Neural cell (in vitro differentiated cells): ENCODE data around the gene NTHL1. TPM values are rescaled to one million over a fixed set of nuclear protein-coding genes. Genes with fewer than 3 reads are reported as not detected.

Source experiments
- H2AFZ ChIP-seq: fragments of 200-600, 300-800 bp; sonication (generic), shearing (Covaris generic); 2 replicates; pipeline ENCODE4 v1.6.0; 2014; ENCODE audit warnings: low read depth, mild to moderate bottlenecking, antibody characterized with exemption, low read length, moderate library complexity
- H3F3A ChIP-seq: fragments of 200-600 bp; shearing (Covaris generic); 2 replicates; pipeline ENCODE4 v1.6.1; 2016; ENCODE audit warnings: mild to moderate bottlenecking, moderate library complexity, mixed read lengths, antibody characterized with exemption, low read length; ENCODE audit not compliant: insufficient read depth, poor library complexity, severe bottlenecking
- H3K27ac ChIP-seq: fragments of 200-600, 300-800 bp; sonication (generic), shearing (Covaris generic); 2 replicates; pipeline ENCODE4 v1.5.1; 2014; ENCODE audit warnings: mild to moderate bottlenecking, low read length, moderate library complexity
- H3K27me3 ChIP-seq: fragments of 300-800, 200-600 bp; sonication (generic), shearing (Covaris generic); 2 replicates; pipeline ENCODE4 v1.6.0; 2014; ENCODE audit warnings: mild to moderate bottlenecking, low read depth, low read length, moderate library complexity; ENCODE audit not compliant: insufficient read depth
- H3K36me3 ChIP-seq: fragments of 300-800, 200-600 bp; sonication (generic), shearing (Covaris generic); 2 replicates; pipeline ENCODE4 v1.5.1; 2014; ENCODE audit warnings: mild to moderate bottlenecking, antibody characterized with exemption, low read length, moderate library complexity; ENCODE audit not compliant: insufficient read depth
- H3K4me2 ChIP-seq: fragments of 300-800, 200-600 bp; sonication (generic), shearing (Covaris generic); 2 replicates; pipeline ENCODE4 v1.6.0; 2014; ENCODE audit warnings: mild to moderate bottlenecking, low read length
- H3K4me3 ChIP-seq: fragments of 300-800, 200-600 bp; sonication (generic), shearing (Covaris generic); 2 replicates; pipeline ENCODE4 v1.5.1; 2014; ENCODE audit warnings: mild to moderate bottlenecking, low read length, moderate library complexity
- H3K79me2 ChIP-seq: fragments of 200-600 bp; shearing (Covaris generic); replicated peaks from 2 replicates; pipeline ENCODE4 v1.6.0; 2014; ENCODE audit warnings: mild to moderate bottlenecking, low read length, moderate library complexity; ENCODE audit not compliant: insufficient read depth
- H3K9ac ChIP-seq: fragments of 300-800, 200-600 bp; sonication (generic), shearing (Covaris generic); 2 replicates; pipeline ENCODE4 v1.6.1; 2016; ENCODE audit warnings: mild to moderate bottlenecking, low read length, mixed read lengths
- H3K9me2 ChIP-seq: fragments of 200-600 bp; shearing (Covaris generic); 2 replicates; pipeline ENCODE4 v1.6.1; 2016; ENCODE audit warnings: mild to moderate bottlenecking, low read length, mixed read lengths; ENCODE audit not compliant: insufficient read depth
- H3K9me3 ChIP-seq: fragments of 200-600, 300-800 bp; sonication (generic), shearing (Covaris generic); 2 replicates; pipeline ENCODE4 v1.6.1; 2016; ENCODE audit warnings: mild to moderate bottlenecking, mixed run types, low read length, moderate library complexity, mixed read lengths
- H4K20me1 ChIP-seq: fragments of 200-600 bp; shearing (Covaris generic); 2 replicates; pipeline ENCODE4 v1.6.1; 2016; ENCODE audit warnings: mild to moderate bottlenecking, mixed run types; ENCODE audit not compliant: insufficient read depth
- CTCF ChIP-seq: fragments of 450-650 bp; IDR thresholded peaks from 2 replicates; pipeline ENCODE4 v1.5.1; 2014; ENCODE audit warnings: antibody characterized with exemption, mild to moderate bottlenecking, moderate library complexity; ENCODE audit not compliant: poor library complexity, severe bottlenecking
- EP300 ChIP-seq: fragments of 450-650 bp; conservative IDR thresholded peaks from 2 replicates; pipeline ENCODE4 v1.6.1; 2014; ENCODE audit warnings: antibody characterized with exemption, mild to moderate bottlenecking, moderate library complexity; ENCODE audit not compliant: poor library complexity, severe bottlenecking
- EZH2 ChIP-seq: fragments of 200-600, 300-800 bp; shearing (Covaris generic), sonication (generic); IDR thresholded peaks from 2 replicates; pipeline ENCODE4 v1.6.1; 2014; ENCODE audit warnings: antibody characterized with exemption, low read length, borderline replicate concordance, mild to moderate bottlenecking; ENCODE audit not compliant: insufficient read depth, poor library complexity, severe bottlenecking
- MXI1 ChIP-seq: fragments of 450-650 bp; conservative IDR thresholded peaks from 2 replicates; pipeline ENCODE4 v1.6.1; 2014; ENCODE audit warnings: antibody characterized with exemption, mild to moderate bottlenecking; ENCODE audit not compliant: poor library complexity, severe bottlenecking
- POLR2AphosphoS5 ChIP-seq: IDR thresholded peaks from 2 replicates; pipeline ENCODE4 v1.6.1; 2012
- RAD21 ChIP-seq: fragments of 450-650 bp; conservative IDR thresholded peaks from 2 replicates; pipeline ENCODE4 v1.6.1; 2014; ENCODE audit warnings: antibody characterized with exemption, mild to moderate bottlenecking, moderate library complexity
- REST ChIP-seq: IDR thresholded peaks from 2 replicates; pipeline ENCODE4 v1.6.1; 2012; ENCODE audit warnings: borderline replicate concordance
- SMC3 ChIP-seq: fragments of 450-650 bp; conservative IDR thresholded peaks from 2 replicates; pipeline ENCODE4 v1.6.1; 2014; ENCODE audit warnings: antibody characterized with exemption, mild to moderate bottlenecking, moderate library complexity; ENCODE audit not compliant: poor library complexity
- TAF1 ChIP-seq: IDR thresholded peaks from 2 replicates; pipeline ENCODE4 v1.6.1; 2012; ENCODE audit warnings: low read depth
- polyA plus RNA-seq: library from polyadenylated mRNA; depleted of rRNA; stranded (reverse); fragments of >200 nt; gene quantifications from 2 replicates; pipeline ENCODE4 v1.2.3, GENCODE V29; 2014

NTHL1 gene
- polyA plus RNA-seq, 1 donor from 2014 or later = 43.1 TPM

GRCh38 chr16:2095918-2096582 lies 48.4 kb upstream of the NTHL1 start:
- H3K4me2 ChIP-seq = no peak overlapping the region
- H3K36me3 ChIP-seq = no peaks in the 10 kb centered on the region
- H3K9me3 ChIP-seq = no peaks in the 10 kb centered on the region
- H3K27me3 ChIP-seq = no peaks in the 10 kb centered on the region
- no peaks in the 10 kb centered on the region for H3K79me2 ChIP-seq
- H4K20me1 ChIP-seq = no peaks in the 10 kb centered on the region
- no peak overlapping the region for H3K27ac ChIP-seq
- no peak overlapping the region for H2AFZ ChIP-seq
- H3K4me3 ChIP-seq = no peak overlapping the region
- TF ChIP-seq MXI1 (no peak), EZH2 (no peak), SMC3 (no peak), EP300 (no peak), RAD21 (no peak), CTCF (no peak), TAF1 (no peak), REST (no peak), POLR2AphosphoS5 (no peak)
- H3K9me2 ChIP-seq = no peaks in the 10 kb centered on the region
- H3K9ac ChIP-seq = no peak overlapping the region
- no peaks in the 10 kb centered on the region for H3F3A ChIP-seq

GRCh38 chr16:2095315-2095853 lies 47.8 kb upstream of the NTHL1 start:
- TF ChIP-seq RAD21 (no peak), CTCF (no peak), MXI1 (no peak), EZH2 (no peak), SMC3 (no peak), REST (no peak)
- no peaks in the 10 kb centered on the region for H3K9me2 ChIP-seq
- no peaks in the 10 kb centered on the region for H3K27me3 ChIP-seq
- H3K36me3 ChIP-seq = no peaks in the 10 kb centered on the region
- no peak overlapping the region for H3K27ac ChIP-seq
- H4K20me1 ChIP-seq = no peaks in the 10 kb centered on the region
- H3K9ac ChIP-seq = no peak overlapping the region
- H2AFZ ChIP-seq = no peak overlapping the region
- no peak overlapping the region for H3K4me3 ChIP-seq
- no peak overlapping the region for H3K4me2 ChIP-seq
- H3K9me3 ChIP-seq = no peaks in the 10 kb centered on the region
- H3K79me2 ChIP-seq = no peaks in the 10 kb centered on the region
- no peaks in the 10 kb centered on the region for H3F3A ChIP-seq
